RWPE1 (cell line): ENCODE measurements around the gene PFDN6.

Experiments
- CTCF ChIA-PET: fragments of 350-600 bp; sonication (Branson Sonifier 250); formaldehyde crosslinking; extraction: SDS; loops from one replicate; lab custom pipeline; 2021; lab: Yijun Ruan, JAX
- POLR2A ChIA-PET: fragments of 400-600 bp; formaldehyde crosslinking; extraction: SDS; loops from one replicate; lab custom pipeline; 2020; ENCODE audit warnings: antibody characterized with exemption; ENCODE audit not compliant: low non-redundant PET; lab: Yijun Ruan, JAX
- DNase-seq: peaks from one replicate; pipeline ENCODE4 v3.0.0; 2012; ENCODE audit warnings: low spot score
- H3K27ac ChIP-seq: fragments of 450-650 bp; 2 replicates; pipeline ENCODE4 v1.5.1; 2017
- TF ChIP-seq, protein P1 (sequence below): fragments of 450-650 bp; conservative IDR thresholded peaks from 2 replicates; pipeline ENCODE4 v1.5.1; 2017; ENCODE audit warnings: low read depth, mild to moderate bottlenecking

Gene PFDN6

DNA sequence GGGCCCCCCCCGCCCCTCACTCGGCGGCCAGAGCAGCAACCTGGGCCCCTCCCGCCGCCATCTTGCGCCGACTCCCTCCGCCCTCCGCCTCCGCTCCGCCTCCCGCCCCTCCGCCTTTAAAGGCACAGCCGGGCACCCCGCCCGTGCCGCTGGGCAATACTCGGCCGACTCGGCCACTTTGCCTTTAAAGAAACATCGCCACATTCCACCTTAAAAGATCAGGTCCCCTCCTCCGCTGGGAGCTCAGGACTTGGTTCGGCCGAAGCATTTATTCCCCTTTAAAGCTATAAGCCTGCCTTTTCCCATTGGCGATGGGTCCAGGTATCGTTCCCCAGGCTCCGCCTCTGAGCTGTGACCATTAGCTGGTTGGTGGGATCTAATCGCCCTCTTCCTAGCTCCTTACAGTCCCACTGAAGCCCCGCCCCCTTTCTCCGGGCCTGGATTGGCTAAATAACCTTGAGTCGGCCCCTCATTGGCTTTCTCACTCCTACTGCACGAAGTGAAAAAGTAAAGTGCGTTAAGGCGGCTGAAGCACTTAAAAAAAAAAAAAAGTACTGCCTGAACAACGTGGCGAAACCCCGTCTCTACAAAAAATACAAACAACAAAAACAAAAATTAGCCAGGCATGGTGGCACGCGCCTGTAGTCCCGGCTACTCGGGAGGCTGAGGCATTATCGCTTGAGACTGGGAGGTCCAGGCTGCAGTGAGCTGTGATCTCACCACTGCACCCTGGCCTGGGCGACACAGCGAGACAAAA is 28.4 kb downstream of the PFDN6 start, which contains the start of gene ZBTB22:
TSS of gene ZBTB22 (minus strand) at position 76 of the 757 bp plus-strand sequence. CDS start 828 bp downstream, outside the sequence.
- TF ChIP-seq, protein P1, sequence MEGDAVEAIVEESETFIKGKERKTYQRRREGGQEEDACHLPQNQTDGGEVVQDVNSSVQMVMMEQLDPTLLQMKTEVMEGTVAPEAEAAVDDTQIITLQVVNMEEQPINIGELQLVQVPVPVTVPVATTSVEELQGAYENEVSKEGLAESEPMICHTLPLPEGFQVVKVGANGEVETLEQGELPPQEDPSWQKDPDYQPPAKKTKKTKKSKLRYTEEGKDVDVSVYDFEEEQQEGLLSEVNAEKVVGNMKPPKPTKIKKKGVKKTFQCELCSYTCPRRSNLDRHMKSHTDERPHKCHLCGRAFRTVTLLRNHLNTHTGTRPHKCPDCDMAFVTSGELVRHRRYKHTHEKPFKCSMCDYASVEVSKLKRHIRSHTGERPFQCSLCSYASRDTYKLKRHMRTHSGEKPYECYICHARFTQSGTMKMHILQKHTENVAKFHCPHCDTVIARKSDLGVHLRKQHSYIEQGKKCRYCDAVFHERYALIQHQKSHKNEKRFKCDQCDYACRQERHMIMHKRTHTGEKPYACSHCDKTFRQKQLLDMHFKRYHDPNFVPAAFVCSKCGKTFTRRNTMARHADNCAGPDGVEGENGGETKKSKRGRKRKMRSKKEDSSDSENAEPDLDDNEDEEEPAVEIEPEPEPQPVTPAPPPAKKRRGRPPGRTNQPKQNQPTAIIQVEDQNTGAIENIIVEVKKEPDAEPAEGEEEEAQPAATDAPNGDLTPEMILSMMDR, result no peak
- POLR2A ChIA-PET, result interaction anchor here (0.5 to 0.8 kb wide), 2 partner anchors 29 to 346 kb away, joined by 3 to 5 read pairs; partner anchors contain the start of genes PFDN6 and WDR46
- H3K27ac ChIP-seq, result peak within 1 kb of the TSS; percentile 95
- peak; percentile 94 for DNase-seq
- CTCF ChIA-PET, result interaction anchor here (0.6 to 0.7 kb wide), 3 partner anchors 17 to 173 kb away, joined by 3 to 5 read pairs (median 3); no protein-coding TSS in a partner anchor

DNA sequence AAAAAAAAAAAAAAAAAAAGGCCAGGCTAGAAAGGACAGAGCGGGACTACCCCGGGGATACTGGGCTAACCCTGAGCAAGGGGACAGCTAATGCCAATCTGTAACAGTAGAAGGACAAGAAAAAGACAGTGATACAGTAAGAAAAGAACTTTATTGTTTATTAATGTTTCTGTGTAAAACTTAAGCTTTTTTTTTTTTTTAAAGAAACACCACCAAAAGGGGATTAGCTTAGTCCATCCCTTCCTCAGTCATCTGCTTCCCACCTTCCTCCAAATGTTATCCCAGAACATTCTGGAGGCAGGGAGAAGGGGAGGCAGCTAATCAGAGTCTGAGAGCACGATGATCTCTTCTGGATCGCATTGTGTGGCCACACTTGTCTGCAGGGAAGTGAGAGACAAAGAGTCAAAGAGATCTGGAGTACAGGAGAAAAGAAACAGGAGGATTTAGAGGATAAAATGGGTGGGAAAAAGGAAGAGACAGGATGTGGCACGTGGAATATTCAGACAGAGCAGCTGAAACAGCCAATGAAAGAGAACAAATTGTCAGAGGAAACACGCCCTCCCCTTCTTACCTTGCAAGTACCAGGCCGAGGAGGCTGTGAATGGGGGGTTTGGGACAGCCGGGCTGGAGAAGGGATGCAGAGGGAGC is 29.1 kb downstream of the PFDN6 start:
- peak overlapping the region; percentile 95 for H3K27ac ChIP-seq
- no peak for DNase-seq
- ChIA-PET POLR2A (interaction anchor here (0.6 kb wide), 1 partner anchor 99 kb away, joined by 7 read pairs; the partner anchor contains the start of gene CUTA), CTCF (interaction anchor here (0.6 to 0.7 kb wide), 2 partner anchors 96 to 172 kb away, joined by 4 to 5 read pairs; no protein-coding TSS in a partner anchor)
- TF ChIP-seq, protein P1, result no peak

DNA sequence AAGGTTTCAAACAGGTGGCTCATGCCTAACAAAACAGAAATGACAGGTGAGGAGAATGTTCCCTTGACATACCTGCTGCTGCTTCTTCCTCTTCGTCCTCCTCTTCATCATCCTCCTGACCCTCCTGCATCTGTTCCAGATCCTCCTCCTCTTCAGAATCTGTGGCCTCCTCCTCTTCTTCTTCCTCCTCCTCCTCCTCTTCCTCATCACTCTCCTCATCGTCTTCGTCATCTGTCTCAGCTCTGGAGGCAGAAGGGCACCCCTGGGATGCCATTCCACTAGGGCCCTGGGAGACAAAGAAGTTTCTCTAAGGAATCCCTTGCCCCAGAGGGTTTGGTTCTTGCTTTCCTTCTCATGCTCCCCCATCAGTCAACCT is 30.5 kb downstream of the PFDN6 start:
- DNase-seq, result no peak
- POLR2A ChIA-PET, result no interaction called here
- TF ChIP-seq, protein P1, result no peak
- CTCF ChIA-PET, result interaction anchor here (0.6 to 0.7 kb wide), 3 partner anchors 21 to 1855 kb away, joined by 3 to 4 read pairs (median 3); partner anchors contain the start of gene RGL2
- H3K27ac ChIP-seq, result peak overlapping the region; percentile 95

DNA sequence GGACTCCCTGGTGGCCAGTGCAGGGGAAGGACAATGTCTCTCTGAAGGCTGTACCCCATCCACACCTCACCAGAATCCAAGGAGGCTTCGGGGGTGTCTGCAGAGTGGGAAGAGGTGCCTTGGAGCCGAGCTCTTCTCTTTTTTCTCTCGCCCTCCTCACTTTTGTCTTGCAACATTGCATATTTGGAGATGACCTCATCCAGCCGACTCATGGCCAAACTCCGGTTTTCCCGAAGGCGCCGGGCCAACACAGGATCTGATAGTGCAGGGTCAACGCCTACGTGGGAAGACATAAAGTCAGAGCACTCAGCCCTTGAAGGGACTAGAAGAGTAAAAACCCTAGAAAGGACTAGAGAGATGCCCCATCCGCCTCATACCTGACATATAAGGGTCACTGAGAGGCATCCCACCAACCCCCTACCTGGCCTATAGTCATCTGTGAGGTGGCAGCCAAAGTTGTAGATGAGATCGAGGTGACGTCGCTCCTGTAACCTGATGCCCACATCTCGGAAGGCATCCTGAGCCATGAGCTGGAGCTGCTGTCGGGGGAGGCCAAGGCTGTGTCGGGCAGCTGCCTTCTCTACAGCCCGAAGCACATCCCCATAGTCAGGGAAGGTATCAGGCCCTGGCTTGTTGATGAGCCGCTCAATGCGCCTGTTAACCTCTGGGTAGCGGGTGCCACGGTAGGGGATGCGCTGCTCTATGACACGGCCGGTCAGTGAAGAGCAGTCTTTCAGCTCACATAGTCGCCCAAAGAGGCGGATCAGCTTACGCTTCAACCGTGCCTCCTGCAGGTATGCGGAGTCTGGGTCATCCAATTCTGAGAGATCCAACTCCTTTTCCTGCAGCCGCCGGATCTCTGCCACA is 31.1 kb downstream of the PFDN6 start:
- POLR2A ChIA-PET, result no interaction called here
- H3K27ac ChIP-seq, result peak overlapping the region; percentile 95
- CTCF ChIA-PET, result interaction anchor here (0.6 kb wide), 4 partner anchors 22 to 1854 kb away, joined by 3 read pairs; partner anchors contain the start of gene RGL2
- TF ChIP-seq, protein P1, result no peak
- DNase-seq, result peak; percentile 60

DNA sequence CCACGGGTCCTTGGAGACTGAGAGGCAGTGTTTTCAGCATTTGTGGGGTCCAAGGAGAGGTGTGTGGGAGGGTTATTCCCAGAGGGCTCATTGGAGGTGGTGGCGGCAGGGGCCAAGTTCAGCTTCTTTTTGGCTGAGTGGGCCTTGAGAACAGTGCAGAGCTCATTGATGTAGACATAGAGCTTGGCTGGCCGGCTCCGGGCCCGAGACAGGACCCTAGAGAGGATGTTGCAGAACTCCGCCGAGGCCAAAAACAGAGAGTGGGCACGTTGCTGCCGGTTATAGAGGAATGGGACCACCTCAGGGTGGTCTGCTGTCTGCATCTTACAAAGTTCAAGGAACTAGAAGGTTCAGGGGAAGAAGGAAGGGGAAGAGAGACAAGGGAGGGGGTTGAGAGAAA is 31.8 kb downstream of the PFDN6 start:
- TF ChIP-seq, protein P1, result no peak
- ChIA-PET POLR2A (no interaction called here), CTCF (interaction anchor here (0.6 kb wide), 1 partner anchor 33 kb away, joined by 3 read pairs; no protein-coding TSS in a partner anchor)
- H3K27ac ChIP-seq, result peak overlapping the region; percentile 95
- DNase-seq, result no peak
